Activated CD4-positive, CD25-positive, alpha-beta regulatory T cell treated with anti-CD3 and anti-CD28 coated beads, Interleukin-2, amount 50 U/mL, for 24 hours (primary cell): ENCODE measurements around the gene PNLIPRP2.

Source experiments
- ATAC-seq, 2 donors: fragments of 150-1000 bp; cut with Tn5 transposase; one replicate each; pipeline ENCODE4 v1.10.0; 2021; ENCODE audit warnings: mild to moderate bottlenecking in 1 of 2, moderate library complexity in 1 of 2

Gene PNLIPRP2

GRCh38 chr10:116686632-116687031 is 65.9 kb downstream of the PNLIPRP2 start:
- ATAC-seq: no peak

GRCh38 chr10:116687633-116688032 is 66.9 kb downstream of the PNLIPRP2 start:
- ATAC-seq: no peak

DNA sequence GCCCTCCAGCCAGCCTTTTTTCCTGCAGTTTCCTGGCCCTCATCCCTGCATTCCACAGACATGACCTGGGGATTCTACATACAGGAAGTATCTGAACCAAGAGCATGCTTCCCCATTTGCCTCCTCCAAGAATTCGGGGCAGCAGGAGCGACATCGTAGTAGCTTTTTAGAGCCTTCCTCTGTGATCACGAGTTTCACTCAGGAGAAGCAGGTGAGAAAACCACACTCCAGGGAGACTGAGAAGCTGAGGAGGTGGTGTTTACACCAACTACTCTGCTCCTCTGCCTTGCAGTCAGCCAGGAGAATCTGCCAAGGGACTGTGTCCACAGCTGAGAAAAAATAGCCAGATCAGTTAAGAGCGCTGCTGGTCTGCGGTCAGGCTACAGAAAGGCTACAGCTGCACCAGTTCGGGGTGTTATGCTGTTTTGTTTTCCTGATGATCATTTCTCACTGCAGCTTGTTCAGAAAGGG is 67.5 kb downstream of the PNLIPRP2 start:
- ATAC-seq: no peak

GRCh38 chr10:116688741-116689495 is 68.2 kb downstream of the PNLIPRP2 start:
- no peak for ATAC-seq

GRCh38 chr10:116689744-116690143 is 69.0 kb downstream of the PNLIPRP2 start:
- ATAC-seq: no peak

DNA sequence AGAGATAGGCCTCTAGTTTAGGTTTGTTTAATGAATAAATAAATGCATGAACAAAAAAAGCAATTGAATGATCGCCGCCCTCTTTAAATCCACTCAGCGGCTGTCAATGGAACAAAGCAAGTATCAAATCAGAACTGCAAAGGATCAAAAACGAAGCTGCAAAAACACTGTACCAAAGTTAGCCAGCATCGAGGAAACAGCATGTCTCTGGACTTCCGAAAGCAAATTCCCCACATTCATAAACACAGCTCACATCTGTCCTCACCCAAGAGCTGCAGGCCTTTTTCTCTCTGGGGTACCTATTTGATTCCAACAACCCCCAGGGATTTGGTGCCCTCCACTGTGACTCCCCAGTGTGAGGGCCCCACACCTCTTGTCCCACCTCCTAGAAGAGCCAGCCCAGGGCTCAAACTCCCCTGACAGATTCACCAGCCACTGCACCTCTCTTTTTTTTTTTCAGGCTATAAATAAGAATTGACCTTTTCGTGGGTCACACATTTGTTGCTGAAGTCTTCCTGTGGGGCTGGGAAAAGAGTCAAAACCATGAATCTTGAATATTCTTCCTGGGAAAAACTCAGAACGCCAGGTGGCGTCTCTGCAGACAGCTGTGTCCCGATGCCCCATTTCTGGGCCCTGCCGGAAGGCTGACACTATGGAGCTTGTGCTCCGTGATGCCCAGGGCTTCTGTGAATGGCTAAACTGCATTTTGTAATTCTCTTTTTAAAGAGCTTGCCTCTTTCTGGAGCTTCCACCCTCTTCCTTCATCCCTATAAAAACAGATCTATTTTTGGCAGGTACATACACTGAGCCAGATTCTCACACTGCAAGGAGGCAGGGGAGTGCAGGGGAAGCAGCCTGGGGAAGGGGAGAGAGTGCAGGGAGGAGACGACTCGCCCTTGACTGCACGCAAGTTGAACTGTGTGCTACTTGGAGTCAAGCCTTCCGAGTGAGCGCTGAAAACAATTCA is 69.9 kb downstream of the PNLIPRP2 start:
- no peak for ATAC-seq

- ATAC-seq: no peak
Observed at GRCh38 chr10:116691635-116692034, 70.9 kb downstream of the PNLIPRP2 start.

GRCh38 chr10:116692225-116692624 is 71.5 kb downstream of the PNLIPRP2 start:
- ATAC-seq: no peak

DNA sequence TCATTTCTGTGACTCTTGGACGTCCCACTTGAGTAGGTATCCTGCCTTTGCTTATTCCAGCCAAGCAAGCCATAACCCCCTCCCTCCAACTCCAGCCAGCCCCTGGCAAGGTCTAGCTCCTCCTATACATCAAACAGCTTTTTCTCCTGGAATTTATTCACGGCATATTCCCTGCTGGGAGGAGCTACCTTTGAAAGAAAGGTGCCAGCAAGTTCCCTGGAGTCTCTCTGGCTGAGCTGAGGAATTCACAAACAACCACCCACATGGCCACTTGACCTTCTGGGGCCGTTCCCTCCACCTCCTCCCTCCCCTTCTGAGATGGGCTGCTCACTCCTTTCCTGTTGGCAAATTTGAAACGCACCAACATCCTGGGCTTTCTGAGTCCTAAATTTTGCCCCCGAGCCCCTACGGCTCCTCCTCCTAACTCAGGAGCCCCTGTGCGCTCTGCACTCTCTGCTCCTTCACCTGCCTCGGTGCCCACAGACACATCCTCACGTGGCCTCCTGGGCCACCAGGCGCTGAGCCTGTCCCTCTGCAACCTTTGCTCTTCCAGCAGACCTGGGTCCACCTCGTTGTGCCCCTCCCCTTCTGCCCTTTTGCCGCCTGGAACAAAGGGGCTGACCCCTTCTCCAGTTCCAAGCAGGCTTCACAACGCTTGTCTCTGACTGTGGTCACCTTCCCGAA is 73.6 kb downstream of the PNLIPRP2 start:
- no peak for ATAC-seq
